Stimulated activated naive CD4-positive, alpha-beta T cell (primary cell): Measurements from ENCODE around the gene CAMTA1.
A peak's percentile ranks its signal among the peaks of the same experiment; 100 is the strongest.
"Not testable (repeated sequence)": the region's sequence is repeated elsewhere in the genome, so short reads cannot be mapped to it uniquely, and the experiment has no call there.

Source experiments
- DNase-seq, 6 experiments: peaks; one replicate each; lab custom pipeline; 2025; lab: John Stamatoyannopoulos, UW

The CAMTA1 gene, protein sequence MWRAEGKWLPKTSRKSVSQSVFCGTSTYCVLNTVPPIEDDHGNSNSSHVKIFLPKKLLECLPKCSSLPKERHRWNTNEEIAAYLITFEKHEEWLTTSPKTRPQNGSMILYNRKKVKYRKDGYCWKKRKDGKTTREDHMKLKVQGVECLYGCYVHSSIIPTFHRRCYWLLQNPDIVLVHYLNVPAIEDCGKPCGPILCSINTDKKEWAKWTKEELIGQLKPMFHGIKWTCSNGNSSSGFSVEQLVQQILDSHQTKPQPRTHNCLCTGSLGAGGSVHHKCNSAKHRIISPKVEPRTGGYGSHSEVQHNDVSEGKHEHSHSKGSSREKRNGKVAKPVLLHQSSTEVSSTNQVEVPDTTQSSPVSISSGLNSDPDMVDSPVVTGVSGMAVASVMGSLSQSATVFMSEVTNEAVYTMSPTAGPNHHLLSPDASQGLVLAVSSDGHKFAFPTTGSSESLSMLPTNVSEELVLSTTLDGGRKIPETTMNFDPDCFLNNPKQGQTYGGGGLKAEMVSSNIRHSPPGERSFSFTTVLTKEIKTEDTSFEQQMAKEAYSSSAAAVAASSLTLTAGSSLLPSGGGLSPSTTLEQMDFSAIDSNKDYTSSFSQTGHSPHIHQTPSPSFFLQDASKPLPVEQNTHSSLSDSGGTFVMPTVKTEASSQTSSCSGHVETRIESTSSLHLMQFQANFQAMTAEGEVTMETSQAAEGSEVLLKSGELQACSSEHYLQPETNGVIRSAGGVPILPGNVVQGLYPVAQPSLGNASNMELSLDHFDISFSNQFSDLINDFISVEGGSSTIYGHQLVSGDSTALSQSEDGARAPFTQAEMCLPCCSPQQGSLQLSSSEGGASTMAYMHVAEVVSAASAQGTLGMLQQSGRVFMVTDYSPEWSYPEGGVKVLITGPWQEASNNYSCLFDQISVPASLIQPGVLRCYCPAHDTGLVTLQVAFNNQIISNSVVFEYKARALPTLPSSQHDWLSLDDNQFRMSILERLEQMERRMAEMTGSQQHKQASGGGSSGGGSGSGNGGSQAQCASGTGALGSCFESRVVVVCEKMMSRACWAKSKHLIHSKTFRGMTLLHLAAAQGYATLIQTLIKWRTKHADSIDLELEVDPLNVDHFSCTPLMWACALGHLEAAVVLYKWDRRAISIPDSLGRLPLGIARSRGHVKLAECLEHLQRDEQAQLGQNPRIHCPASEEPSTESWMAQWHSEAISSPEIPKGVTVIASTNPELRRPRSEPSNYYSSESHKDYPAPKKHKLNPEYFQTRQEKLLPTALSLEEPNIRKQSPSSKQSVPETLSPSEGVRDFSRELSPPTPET (N-terminal part only)

GRCh38 chr1:6785318-6785727 lies at the start of gene CAMTA1:
Gene CAMTA1, plus strand, starts transcription at chr1:6785454. Its CDS starts 77 bp downstream, at chr1:6785531.
- no peak for DNase-seq

- DNase-seq: no peak
Observed at GRCh38 chr1:6738987-6739676, 46.1 kb upstream of the CAMTA1 start.

DNA sequence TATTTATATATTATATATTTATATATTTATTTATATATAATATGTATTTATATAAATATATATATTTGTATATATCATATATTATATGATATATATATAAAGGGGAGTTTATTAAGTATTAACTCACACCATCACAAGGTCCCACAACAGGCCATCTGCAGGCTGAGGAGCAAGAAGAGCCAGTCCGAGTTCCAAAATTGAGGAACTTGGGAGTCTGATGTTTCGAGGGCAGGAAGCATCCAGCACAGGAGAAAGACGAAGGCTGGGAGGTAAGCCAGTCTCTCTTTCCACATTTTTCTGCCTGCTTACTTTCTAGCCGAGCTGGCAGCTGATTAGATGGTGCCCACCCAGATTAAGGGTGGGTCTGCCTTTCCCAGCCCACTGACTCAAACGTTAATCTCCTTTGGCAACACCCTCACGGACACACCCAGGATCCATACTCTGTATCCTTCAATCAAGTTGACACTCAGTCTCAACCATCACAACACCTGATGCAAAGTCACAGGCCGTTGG lies 42.5 kb upstream of the CAMTA1 start:
- not testable (repeated sequence) for DNase-seq

DNA sequence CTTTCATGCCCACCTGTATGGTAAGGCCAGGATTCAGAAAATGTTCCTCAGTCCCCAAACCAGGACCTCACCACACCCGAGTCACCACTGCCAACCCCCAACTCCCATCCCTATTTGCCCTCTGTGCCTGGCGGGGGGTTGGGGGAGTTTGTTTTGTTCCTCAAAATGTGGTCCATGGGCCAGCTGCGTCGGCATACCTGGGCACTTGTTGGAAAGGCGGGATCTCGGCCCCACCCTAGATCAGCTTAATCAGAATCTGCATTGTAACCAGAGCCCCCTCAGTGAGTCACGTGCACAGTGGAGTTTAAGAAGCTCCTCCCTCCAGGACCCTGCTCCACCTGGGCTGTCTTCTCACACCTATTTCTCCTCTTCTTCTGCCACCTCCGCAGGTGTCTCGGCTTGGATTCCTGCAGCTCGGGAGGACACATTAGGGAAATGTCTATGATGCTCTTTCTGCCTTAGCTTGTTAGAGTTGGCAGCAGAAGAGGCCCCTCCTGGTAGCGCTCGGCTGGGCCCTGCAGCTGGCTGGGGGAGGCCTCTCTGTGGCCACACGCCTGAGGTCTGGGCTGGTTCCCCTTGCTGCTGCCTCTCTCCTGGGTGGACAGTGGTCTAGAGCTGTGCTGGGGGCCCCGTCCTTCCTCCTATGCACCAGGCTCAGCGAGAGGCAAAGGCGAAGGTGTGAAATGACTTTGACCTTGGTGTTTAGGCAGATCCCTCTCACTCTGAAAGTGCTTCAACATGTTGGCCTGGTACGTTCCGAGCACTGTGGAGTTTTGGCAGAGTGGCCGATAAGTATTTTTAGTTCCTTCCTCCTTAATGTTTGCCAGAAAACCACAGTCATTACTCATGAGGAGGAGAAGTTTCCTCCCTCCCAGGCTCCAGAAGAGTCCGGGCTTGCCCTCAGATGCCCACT lies 41.8 kb upstream of the CAMTA1 start:
- DNase-seq: peak in 3 of 6 experiments; percentile 31 to 78 (median 73)

DNA sequence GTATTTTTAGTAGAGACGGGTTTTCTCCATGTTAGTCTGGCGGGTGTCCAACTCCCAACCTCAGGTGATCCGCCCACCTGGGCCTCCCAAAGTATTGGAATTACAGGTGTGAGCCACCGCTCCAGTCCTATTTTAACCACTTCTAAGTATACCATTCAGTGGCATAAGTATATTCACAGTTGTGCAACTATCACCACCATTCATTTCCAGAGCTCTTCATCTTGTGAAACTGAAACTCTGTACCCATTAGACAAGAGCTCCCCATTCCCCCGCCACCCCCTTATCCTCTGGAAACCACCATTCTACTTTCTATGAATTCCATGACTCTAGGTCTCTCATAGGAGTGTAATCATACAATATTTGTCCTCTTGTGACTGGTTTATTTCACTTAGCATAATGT lies 40.2 kb upstream of the CAMTA1 start:
- no peak for DNase-seq

- no peak for DNase-seq
Observed at GRCh38 chr1:6747674-6748073, 37.6 kb upstream of the CAMTA1 start.

DNA sequence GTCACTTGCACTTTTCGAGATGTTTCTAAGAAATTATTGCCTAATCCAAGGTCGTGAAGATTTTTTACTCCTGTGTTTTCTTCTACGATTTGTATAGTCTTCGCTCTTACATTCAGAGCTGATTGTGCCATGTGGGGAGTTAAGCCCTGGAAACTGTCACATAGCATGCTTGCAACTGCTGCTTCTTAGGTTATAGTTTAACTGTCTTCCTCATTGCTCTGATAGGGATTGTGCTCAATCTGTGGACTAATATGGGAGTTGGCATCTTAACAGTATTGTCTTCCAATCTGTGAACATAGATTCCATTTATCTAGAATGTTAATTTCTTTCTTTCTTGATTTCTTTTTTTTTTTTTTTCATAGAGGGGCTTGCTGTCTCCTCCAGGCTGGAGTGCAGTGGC lies 34.8 kb upstream of the CAMTA1 start:
- no peak for DNase-seq

DNA sequence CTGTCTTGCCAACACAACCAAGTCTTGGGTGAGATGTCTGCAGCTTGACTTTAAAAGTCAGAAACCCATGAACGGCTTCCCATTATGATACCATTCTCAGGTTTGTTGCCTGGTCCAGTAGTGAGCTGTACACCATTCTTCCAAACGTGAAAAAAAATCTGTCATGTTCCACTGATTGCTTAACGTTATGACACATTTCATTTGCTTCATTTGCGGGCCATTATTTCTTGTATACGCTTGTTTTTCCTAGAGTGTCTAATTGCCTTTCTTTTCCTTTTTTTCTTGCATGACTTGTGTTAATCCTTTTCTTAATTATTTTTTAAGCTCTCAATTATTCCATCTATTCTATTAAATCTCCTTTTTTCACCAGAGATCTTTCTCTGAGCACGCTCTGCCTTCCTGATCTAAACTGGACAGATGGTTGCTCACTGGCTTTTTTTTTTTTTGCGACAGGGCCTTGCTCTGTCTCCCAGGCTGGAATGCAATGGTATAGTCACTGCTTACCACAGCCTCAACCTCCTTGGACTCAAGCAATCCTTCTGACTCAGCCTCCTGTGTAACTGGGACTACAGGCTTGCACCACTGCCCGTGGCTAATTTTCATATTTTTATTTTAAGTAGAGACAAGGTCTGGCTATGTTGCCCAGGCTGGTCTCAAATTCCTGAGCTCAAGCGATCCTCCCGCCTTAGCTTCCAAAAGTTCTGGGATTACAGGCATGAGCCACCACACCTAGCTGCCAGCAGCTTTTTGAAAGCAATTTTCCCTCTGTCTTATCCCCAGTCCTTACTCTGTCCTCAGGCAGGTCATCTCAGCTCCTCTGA lies 31.7 kb upstream of the CAMTA1 start:
- DNase-seq: no peak

DNA sequence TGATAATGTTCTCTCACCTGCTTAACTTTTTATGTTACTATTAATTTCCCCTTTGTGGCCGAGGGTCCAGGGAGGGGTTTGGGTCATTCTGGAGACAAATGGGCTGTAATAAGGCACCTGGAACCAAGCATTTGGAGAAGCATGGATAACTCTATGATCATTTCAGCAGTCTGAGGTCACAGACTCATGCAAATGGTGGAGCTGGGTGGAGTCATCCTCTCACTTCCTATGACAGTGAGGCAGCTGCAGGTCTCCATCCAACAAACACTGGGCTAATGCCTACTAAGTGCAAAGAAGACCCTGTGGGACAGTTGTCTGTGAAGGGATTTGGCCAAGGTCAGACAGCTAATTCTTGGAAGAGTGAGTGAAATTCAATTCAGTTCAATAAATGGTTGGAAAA lies 28.8 kb upstream of the CAMTA1 start:
- no peak for DNase-seq

GRCh38 chr1:6757719-6758435 lies 27.4 kb upstream of the CAMTA1 start:
- no peak for DNase-seq

- DNase-seq: no peak
Observed at GRCh38 chr1:6761196-6761737, 24.0 kb upstream of the CAMTA1 start.

- DNase-seq: no peak
Observed at GRCh38 chr1:6762060-6762459, 23.2 kb upstream of the CAMTA1 start.

DNA sequence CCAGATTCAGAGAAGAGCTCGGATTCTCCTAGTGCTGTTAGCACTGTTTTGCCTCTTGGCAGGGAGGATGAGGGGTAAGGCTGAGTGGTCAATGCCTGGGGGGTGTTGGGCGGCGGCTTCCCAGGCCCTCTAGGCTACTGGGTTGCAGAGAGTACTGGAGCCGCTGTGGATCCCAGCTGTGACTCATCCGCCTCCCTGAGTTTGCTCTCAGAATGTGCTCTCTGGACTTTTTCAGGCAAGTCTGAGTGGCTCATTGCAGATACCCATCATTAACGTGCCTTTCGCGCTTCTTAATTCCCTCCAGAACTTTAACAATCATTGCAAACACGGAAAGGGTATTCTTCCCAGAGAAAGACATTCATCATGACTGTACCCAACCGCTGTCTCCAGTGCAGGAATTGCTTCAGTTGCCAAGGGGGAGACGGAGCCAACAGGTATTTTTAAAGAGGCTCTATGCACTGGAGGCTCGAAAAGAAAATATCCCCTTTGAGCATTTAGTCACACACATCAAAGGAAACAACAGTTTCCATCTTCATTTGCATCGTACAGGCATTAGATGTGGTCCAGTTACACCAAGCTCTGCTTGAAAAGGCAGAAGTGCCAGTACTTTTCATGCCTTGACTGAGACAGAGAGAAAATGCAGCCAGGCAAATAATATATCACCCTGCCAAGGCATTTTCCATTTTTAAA lies 14.4 kb upstream of the CAMTA1 start:
- DNase-seq: no peak

DNA sequence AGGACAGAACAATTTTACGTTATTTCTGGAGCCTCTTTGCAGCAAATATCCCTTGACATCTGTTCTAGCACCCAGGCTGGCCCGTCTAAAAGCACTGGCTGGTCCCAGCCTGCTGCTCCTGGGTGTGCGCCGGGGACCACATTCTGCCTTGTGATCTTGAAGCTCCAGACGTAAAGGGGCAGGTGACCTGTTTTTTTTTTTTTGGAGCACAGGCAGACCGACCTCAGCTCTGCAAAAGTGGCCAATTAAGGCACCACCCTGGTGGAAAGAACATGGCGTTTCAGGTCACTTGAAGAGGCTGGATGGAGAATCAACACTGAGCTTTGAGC lies 13.8 kb upstream of the CAMTA1 start:
- DNase-seq: no peak

DNA sequence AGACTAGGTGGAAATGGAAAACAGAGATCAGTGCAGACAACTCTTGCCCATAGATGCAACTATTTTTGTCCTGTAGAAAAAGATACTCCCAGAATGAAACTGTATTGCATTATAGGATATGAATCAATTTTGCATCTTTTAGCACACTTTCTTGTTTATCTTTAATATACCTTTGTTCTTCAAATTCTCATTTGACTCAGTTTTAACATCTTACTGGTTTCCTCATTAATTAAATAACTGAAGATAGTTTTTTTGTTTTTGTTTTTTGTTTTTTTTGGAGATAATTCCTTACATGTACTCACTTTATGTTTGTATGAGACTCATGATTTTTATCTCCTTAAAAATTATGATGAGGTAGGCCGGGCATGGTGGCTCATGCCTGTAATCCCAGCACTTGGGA lies 10.9 kb upstream of the CAMTA1 start:
- no peak for DNase-seq

- DNase-seq: no peak
Observed at GRCh38 chr1:6775261-6776043, 9.8 kb upstream of the CAMTA1 start.

- no peak for DNase-seq
Observed at GRCh38 chr1:6776389-6776788, 8.9 kb upstream of the CAMTA1 start.
